Right lobe of liver (tissue), 4 donors: ENCODE results near the gene OPN1LW.

Source experiments
- POLR2A ChIP-seq: fragments of 450-650 bp; IDR thresholded peaks from one replicate; pipeline ENCODE4 v1.6.1; 2017; ENCODE audit warnings: antibody characterized with exemption, mild to moderate bottlenecking
- TF ChIP-seq, protein P1 (sequence below), 4 donors: fragments of 200-600 bp in 3 of 4; fragments of 450-650 bp in 1 of 4; IDR thresholded peaks; one replicate each; pipeline versions ENCODE4 v1.5.1 to v1.8.0; 2016 to 2022; ENCODE audit warnings: antibody characterized with exemption in 4 of 4, mild to moderate bottlenecking in 2 of 4
- donor health status: DM: no; HTN: no; CAD: no.
- donor health status: DM: no; HTN: no; CAD: no.
- donor health status: DM: no; HTN: yes; CAD: no.

DNA sequence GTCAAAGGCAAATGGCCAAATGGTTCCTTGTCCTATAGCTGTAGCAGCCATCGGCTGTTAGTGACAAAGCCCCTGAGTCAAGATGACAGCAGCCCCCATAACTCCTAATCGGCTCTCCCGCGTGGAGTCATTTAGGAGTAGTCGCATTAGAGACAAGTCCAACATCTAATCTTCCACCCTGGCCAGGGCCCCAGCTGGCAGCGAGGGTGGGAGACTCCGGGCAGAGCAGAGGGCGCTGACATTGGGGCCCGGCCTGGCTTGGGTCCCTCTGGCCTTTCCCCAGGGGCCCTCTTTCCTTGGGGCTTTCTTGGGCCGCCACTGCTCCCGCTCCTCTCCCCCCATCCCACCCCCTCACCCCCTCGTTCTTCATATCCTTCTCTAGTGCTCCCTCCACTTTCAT is 3.8 kb upstream of the OPN1LW start:
- no peak for TF ChIP-seq POLR2A
- TF ChIP-seq, protein P1, sequence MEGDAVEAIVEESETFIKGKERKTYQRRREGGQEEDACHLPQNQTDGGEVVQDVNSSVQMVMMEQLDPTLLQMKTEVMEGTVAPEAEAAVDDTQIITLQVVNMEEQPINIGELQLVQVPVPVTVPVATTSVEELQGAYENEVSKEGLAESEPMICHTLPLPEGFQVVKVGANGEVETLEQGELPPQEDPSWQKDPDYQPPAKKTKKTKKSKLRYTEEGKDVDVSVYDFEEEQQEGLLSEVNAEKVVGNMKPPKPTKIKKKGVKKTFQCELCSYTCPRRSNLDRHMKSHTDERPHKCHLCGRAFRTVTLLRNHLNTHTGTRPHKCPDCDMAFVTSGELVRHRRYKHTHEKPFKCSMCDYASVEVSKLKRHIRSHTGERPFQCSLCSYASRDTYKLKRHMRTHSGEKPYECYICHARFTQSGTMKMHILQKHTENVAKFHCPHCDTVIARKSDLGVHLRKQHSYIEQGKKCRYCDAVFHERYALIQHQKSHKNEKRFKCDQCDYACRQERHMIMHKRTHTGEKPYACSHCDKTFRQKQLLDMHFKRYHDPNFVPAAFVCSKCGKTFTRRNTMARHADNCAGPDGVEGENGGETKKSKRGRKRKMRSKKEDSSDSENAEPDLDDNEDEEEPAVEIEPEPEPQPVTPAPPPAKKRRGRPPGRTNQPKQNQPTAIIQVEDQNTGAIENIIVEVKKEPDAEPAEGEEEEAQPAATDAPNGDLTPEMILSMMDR (IDR thresholded peaks at IDR 0.05): no peak
